Activated naive CD8-positive, alpha-beta T cell treated with anti-CD3 and anti-CD28 coated beads, Interleukin-2, amount 10 ng/mL, durations not matched to agents 7 days and 5 days (primary cell): ENCODE measurements around the gene GPR139. TPM values are rescaled to one million over a fixed set of nuclear protein-coding genes. Genes with fewer than 3 reads are reported as not detected.

Experiments
- ATAC-seq: fragments of 150-1000 bp; cut with Tn5 transposase; one replicate; pipeline ENCODE4 v1.10.0; 2021; ENCODE audit warnings: low read depth, moderate library complexity
- POLR2A ChIA-PET: fragments of 350-600 bp; sonication (Branson Sonifier 250); formaldehyde crosslinking; loops from one replicate; lab custom pipeline; 2021; ENCODE audit warnings: antibody characterized with exemption; lab: Charles Lee
- DNase-seq: peaks from one replicate; pipeline ENCODE4 v3.0.0; 2021
- H3K27ac Mint-ChIP-seq: one replicate; pipeline ENCODE4 v1.8.0; 2022; ENCODE audit warnings: mild to moderate bottlenecking, mixed read lengths
- H3K27me3 Mint-ChIP-seq: one replicate; pipeline ENCODE4 v1.8.0; 2022; ENCODE audit warnings: mild to moderate bottlenecking, moderate library complexity, mixed read lengths
- H3K36me3 Mint-ChIP-seq: one replicate; pipeline ENCODE4 v1.8.0; 2021; ENCODE audit warnings: mild to moderate bottlenecking, mixed read lengths
- H3K4me1 Mint-ChIP-seq: one replicate; pipeline ENCODE4 v1.8.0; 2021; ENCODE audit warnings: mixed read lengths
- H3K4me3 Mint-ChIP-seq: one replicate; pipeline ENCODE4 v1.8.0; 2022; ENCODE audit warnings: mild to moderate bottlenecking, moderate library complexity, mixed read lengths
- H3K9me3 Mint-ChIP-seq: one replicate; pipeline ENCODE4 v1.8.0; 2021; ENCODE audit warnings: mixed read lengths
- total RNA-seq, 2 experiments: library from RNA; stranded (reverse); gene quantifications; one replicate each; pipeline ENCODE4 v1.2.3, GENCODE V29; 2021

GPR139 gene
- total RNA-seq, 2 experiments from 2014 or later = not detected

- Mint-ChIP-seq H3K4me1 (no peaks in the 10 kb centered on the region), H3K9me3 (no peaks in the 10 kb centered on the region), H3K36me3 (no peaks in the 10 kb centered on the region), H3K4me3 (no peak overlapping the region), H3K27ac (no peak overlapping the region), H3K27me3 (peaks cover 25% of the 10 kb centered on the region)
- no peak for DNase-seq
- POLR2A ChIA-PET = no interaction called here
- ATAC-seq = no peak
These were observed 1.6 kb upstream of the GPR139 start for GRCh38 chr16:20075243-20075642.

GRCh38 chr16:20074099-20074991 is 655 bp upstream of the GPR139 start:
- ATAC-seq (no peak), DNase-seq (no peak)
- POLR2A ChIA-PET = no interaction called here
- Mint-ChIP-seq H3K27me3 (peaks cover 25% of the 10 kb centered on the region), H3K9me3 (no peaks in the 10 kb centered on the region), H3K27ac (no peak overlapping the region), H3K36me3 (no peaks in the 10 kb centered on the region), H3K4me3 (no peak overlapping the region), H3K4me1 (no peaks in the 10 kb centered on the region)

- peaks cover 23% of the 10 kb centered on the region for H3K27me3 Mint-ChIP-seq
- POLR2A ChIA-PET = no interaction called here
- H3K9me3 Mint-ChIP-seq = peaks cover under 1% of the 10 kb centered on the region
- H3K36me3 Mint-ChIP-seq = no peaks in the 10 kb centered on the region
- DNase-seq (no peak), ATAC-seq (no peak)
- H3K4me3 Mint-ChIP-seq = no peak overlapping the region
- H3K4me1 Mint-ChIP-seq = no peaks in the 10 kb centered on the region
- no peak overlapping the region for H3K27ac Mint-ChIP-seq
These were observed 852 bp downstream of the GPR139 start for GRCh38 chr16:20072874-20073202.

GRCh38 chr16:20072146-20072873 is 1.4 kb downstream of the GPR139 start:
- no peaks in the 10 kb centered on the region for H3K36me3 Mint-ChIP-seq

GRCh38 chr16:20064931-20065330 is 8.8 kb downstream of the GPR139 start:
- no peaks in the 10 kb centered on the region for H3K36me3 Mint-ChIP-seq
- H3K4me3 Mint-ChIP-seq = no peak overlapping the region

More at GRCh38 chr16:20072146-20072873, 1.4 kb downstream of the GPR139 start:
- Mint-ChIP-seq H3K9me3 (peaks cover 3% of the 10 kb centered on the region), H3K27ac (no peak overlapping the region), H3K4me1 (no peaks in the 10 kb centered on the region), H3K4me3 (no peak overlapping the region), H3K27me3 (peaks cover 23% of the 10 kb centered on the region)
- POLR2A ChIA-PET = no interaction called here
- ATAC-seq (no peak), DNase-seq (no peak)

GRCh38 chr16:20064520-20064919 is 9.2 kb downstream of the GPR139 start:
- no peak for DNase-seq

More at GRCh38 chr16:20064931-20065330, 8.8 kb downstream of the GPR139 start:
- H3K27me3 Mint-ChIP-seq = no peaks in the 10 kb centered on the region
- DNase-seq (no peak), ATAC-seq (no peak)
- POLR2A ChIA-PET = no interaction called here
- no peak overlapping the region for H3K27ac Mint-ChIP-seq
- H3K9me3 Mint-ChIP-seq = peaks cover 6% of the 10 kb centered on the region
- no peaks in the 10 kb centered on the region for H3K4me1 Mint-ChIP-seq

GRCh38 chr16:20061132-20061531 is 12.6 kb downstream of the GPR139 start:
- no peak overlapping the region for H3K27ac Mint-ChIP-seq
- H3K9me3 Mint-ChIP-seq = peaks cover 5% of the 10 kb centered on the region
- no peaks in the 10 kb centered on the region for H3K36me3 Mint-ChIP-seq
- no peak for ATAC-seq
- POLR2A ChIA-PET = no interaction called here
- no peaks in the 10 kb centered on the region for H3K4me1 Mint-ChIP-seq
- H3K27me3 Mint-ChIP-seq = no peaks in the 10 kb centered on the region
- no peak for DNase-seq
- no peak overlapping the region for H3K4me3 Mint-ChIP-seq

More at GRCh38 chr16:20064520-20064919, 9.2 kb downstream of the GPR139 start:
- no peak for ATAC-seq
- Mint-ChIP-seq H3K9me3 (peaks cover 6% of the 10 kb centered on the region), H3K4me3 (no peak overlapping the region), H3K27me3 (no peaks in the 10 kb centered on the region), H3K4me1 (no peaks in the 10 kb centered on the region), H3K36me3 (no peaks in the 10 kb centered on the region), H3K27ac (no peak overlapping the region)
- POLR2A ChIA-PET = no interaction called here

GRCh38 chr16:20056436-20056835 is 17.3 kb downstream of the GPR139 start:
- DNase-seq (no peak), ATAC-seq (no peak)
- POLR2A ChIA-PET = no interaction called here
- Mint-ChIP-seq H3K27me3 (no peaks in the 10 kb centered on the region), H3K27ac (no peak overlapping the region), H3K9me3 (peaks cover 2% of the 10 kb centered on the region), H3K4me1 (no peaks in the 10 kb centered on the region), H3K4me3 (no peak overlapping the region), H3K36me3 (no peaks in the 10 kb centered on the region)

- Mint-ChIP-seq H3K27ac (no peak overlapping the region), H3K36me3 (no peaks in the 10 kb centered on the region), H3K4me1 (no peaks in the 10 kb centered on the region), H3K27me3 (no peaks in the 10 kb centered on the region), H3K4me3 (no peak overlapping the region), H3K9me3 (peaks cover 2% of the 10 kb centered on the region)
- DNase-seq = no peak
- POLR2A ChIA-PET = no interaction called here
- ATAC-seq = no peak
These were observed 20.4 kb downstream of the GPR139 start for GRCh38 chr16:20053336-20053735.

- POLR2A ChIA-PET = no interaction called here
- no peaks in the 10 kb centered on the region for H3K4me1 Mint-ChIP-seq
- H3K4me3 Mint-ChIP-seq = no peak overlapping the region
- DNase-seq (no peak), ATAC-seq (no peak)
- no peak overlapping the region for H3K27ac Mint-ChIP-seq
- no peaks in the 10 kb centered on the region for H3K27me3 Mint-ChIP-seq
- no peaks in the 10 kb centered on the region for H3K9me3 Mint-ChIP-seq
- no peaks in the 10 kb centered on the region for H3K36me3 Mint-ChIP-seq
These were observed 22.1 kb downstream of the GPR139 start for GRCh38 chr16:20051611-20052010.

- no peaks in the 10 kb centered on the region for H3K9me3 Mint-ChIP-seq
- no peaks in the 10 kb centered on the region for H3K36me3 Mint-ChIP-seq
- DNase-seq (no peak), ATAC-seq (no peak)
- no peaks in the 10 kb centered on the region for H3K4me1 Mint-ChIP-seq
- POLR2A ChIA-PET = no interaction called here
- H3K27me3 Mint-ChIP-seq = no peaks in the 10 kb centered on the region
- H3K27ac Mint-ChIP-seq = no peak overlapping the region
- H3K4me3 Mint-ChIP-seq = no peak overlapping the region
These were observed 22.5 kb downstream of the GPR139 start for GRCh38 chr16:20051147-20051546.

- Mint-ChIP-seq H3K4me1 (no peaks in the 10 kb centered on the region), H3K36me3 (no peaks in the 10 kb centered on the region), H3K4me3 (no peak overlapping the region), H3K27ac (no peak overlapping the region), H3K9me3 (no peaks in the 10 kb centered on the region), H3K27me3 (no peaks in the 10 kb centered on the region)
- DNase-seq (no peak), ATAC-seq (no peak)
- POLR2A ChIA-PET = no interaction called here
These were observed 23.9 kb downstream of the GPR139 start for GRCh38 chr16:20049831-20050230.

- ATAC-seq = no peak
- no peaks in the 10 kb centered on the region for H3K9me3 Mint-ChIP-seq
These were observed 27.8 kb downstream of the GPR139 start for GRCh38 chr16:20045886-20046285.

GRCh38 chr16:20042848-20043247 is 30.8 kb downstream of the GPR139 start:
- no peak for ATAC-seq
- Mint-ChIP-seq H3K36me3 (no peaks in the 10 kb centered on the region), H3K27ac (no peak overlapping the region), H3K9me3 (no peaks in the 10 kb centered on the region), H3K27me3 (no peaks in the 10 kb centered on the region), H3K4me3 (no peak overlapping the region), H3K4me1 (no peaks in the 10 kb centered on the region)
- no peak for DNase-seq
- POLR2A ChIA-PET = no interaction called here

More at GRCh38 chr16:20045886-20046285, 27.8 kb downstream of the GPR139 start:
- Mint-ChIP-seq H3K27ac (no peak overlapping the region), H3K4me3 (no peak overlapping the region), H3K27me3 (no peaks in the 10 kb centered on the region), H3K4me1 (no peaks in the 10 kb centered on the region), H3K36me3 (no peaks in the 10 kb centered on the region)
- DNase-seq = no peak
- POLR2A ChIA-PET = no interaction called here
